Measurements from ENCODE around the gene ZNF775. TPM values are rescaled to one million over a fixed set of nuclear protein-coding genes. Genes with fewer than 3 reads are reported as not detected.

ZNF775 gene
- total and polyA plus RNA-seq, 2 experiments from 2014 or later = 34.3 to 40.1 TPM

DNA sequence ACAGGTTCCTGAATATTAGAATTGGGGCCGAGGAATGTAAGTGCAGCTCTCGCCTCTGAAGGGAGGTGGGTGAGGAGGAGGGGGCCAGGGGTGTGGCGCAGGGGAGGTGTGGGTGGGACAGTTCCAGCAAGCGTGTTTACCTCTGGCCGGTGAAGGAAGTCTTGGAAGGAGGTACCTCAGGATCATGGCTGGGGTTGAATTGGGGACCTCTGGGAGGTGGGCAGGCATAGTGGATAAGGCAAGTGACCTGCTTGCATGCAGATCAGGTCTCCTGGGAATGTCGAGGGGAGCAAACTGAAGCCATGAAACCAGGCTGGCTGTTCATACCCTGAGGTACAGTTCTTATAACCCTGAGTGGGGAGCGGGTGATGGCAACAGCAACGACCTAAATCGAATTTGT lies 2.0 kb downstream of the ZNF775 start:
- no peak for DNase-seq (ENCODE audit: low read depth in 1 of 2, low spot score in 1 of 2)
- no peaks in the 10 kb centered on the region for H3K36me3 ChIP-seq
- H3K27ac ChIP-seq = no peak overlapping the region
- no peak overlapping the region for H3K4me3 ChIP-seq
- peaks cover 36% of the 10 kb centered on the region for H3K4me1 ChIP-seq (ENCODE audit: low read depth)
- H3K9me3 ChIP-seq (ENCODE audit: low read depth) = no peaks in the 10 kb centered on the region
- H3K27me3 ChIP-seq = no peaks in the 10 kb centered on the region
- TF ChIP-seq, protein P1, sequence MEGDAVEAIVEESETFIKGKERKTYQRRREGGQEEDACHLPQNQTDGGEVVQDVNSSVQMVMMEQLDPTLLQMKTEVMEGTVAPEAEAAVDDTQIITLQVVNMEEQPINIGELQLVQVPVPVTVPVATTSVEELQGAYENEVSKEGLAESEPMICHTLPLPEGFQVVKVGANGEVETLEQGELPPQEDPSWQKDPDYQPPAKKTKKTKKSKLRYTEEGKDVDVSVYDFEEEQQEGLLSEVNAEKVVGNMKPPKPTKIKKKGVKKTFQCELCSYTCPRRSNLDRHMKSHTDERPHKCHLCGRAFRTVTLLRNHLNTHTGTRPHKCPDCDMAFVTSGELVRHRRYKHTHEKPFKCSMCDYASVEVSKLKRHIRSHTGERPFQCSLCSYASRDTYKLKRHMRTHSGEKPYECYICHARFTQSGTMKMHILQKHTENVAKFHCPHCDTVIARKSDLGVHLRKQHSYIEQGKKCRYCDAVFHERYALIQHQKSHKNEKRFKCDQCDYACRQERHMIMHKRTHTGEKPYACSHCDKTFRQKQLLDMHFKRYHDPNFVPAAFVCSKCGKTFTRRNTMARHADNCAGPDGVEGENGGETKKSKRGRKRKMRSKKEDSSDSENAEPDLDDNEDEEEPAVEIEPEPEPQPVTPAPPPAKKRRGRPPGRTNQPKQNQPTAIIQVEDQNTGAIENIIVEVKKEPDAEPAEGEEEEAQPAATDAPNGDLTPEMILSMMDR (IDR thresholded peaks at IDR 0.05; ENCODE audit: low read depth, low read length) = no peak

DNA sequence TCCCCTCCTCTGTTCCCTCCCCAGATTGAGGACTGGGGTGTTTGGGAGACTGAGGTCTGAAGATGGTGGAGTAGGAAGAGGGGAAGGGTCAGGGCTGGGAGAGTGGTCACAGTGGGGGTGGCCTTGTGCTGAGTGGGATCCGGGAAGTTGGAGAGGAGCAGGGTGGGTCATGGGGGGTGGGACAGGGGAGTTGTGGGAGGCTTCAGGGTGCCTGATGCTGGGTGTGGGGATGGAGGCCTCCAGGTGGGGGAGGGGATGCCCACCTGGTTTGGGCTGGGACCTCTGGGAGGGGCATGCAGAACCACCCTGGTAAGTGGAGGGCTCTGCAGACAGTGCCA lies 2.6 kb downstream of the ZNF775 start:
- Histone ChIP-seq H3K36me3 (no peaks in the 10 kb centered on the region), H3K27me3 (no peaks in the 10 kb centered on the region), H3K9me3 (ENCODE audit: low read depth) (no peaks in the 10 kb centered on the region), H3K4me1 (ENCODE audit: low read depth) (peaks cover 33% of the 10 kb centered on the region), H3K4me3 (no peak overlapping the region), H3K27ac (no peak overlapping the region)
- no peak for DNase-seq (ENCODE audit: low read depth in 1 of 2, low spot score in 1 of 2)
- TF ChIP-seq, protein P1 (IDR thresholded peaks at IDR 0.05; ENCODE audit: low read depth, low read length) = no peak

DNA sequence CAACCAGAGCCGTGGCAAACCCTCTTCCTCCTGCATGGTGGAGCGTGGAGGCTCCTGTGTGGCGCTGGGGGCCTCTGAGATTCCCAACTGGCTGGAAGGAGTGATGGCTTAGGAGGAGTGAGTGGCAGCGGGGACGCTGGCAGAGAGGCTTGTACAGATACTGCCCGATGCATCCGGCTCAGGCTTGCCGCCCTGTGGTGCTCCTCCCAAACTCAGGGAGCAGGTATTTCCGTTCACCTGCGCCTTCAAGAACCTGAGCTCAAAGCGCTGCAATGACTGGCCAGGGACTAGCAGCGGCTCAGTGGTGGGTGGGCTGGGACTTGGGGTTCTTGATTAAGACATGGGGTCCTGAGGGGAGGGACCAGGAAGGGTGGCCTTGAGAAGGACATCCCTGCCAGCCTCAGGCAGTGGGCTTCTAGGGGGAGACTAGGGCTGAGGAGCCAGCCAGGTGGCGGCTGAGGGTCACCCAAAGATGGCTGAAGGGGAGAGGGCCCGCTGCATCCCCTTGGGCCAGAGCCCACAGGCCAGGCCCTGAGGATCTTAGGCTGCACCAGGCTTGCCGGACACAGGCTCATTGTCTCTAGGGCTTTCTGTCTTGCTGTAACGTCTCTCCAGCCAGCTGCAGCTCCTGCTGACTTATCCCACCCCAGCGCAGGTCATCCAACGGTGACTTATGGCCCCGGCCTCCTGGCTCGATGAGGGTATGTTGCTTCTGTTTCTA lies 3.2 kb downstream of the ZNF775 start:
- no peak overlapping the region for H3K27ac ChIP-seq

DNA sequence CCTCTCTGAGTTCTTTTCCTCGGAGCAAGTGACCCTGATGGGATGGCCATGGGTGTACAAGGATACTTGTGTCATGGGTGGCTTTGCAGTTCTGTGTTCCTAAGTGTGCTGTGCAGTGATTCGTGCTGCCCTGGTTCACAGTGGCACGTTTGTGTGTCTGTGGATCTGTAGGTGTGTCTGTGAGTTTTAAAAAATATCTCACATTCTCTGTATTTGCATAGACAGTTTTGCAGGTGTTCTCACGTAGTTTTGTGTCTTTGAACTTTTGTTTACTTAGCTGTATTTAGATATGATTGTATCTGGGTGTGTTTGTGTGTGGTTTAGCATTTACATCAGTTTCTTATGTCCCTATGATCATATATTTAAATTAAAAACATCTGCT lies 3.7 kb downstream of the ZNF775 start:
- H3K4me1 ChIP-seq (ENCODE audit: low read depth) = peaks cover 31% of the 10 kb centered on the region
- H3K4me3 ChIP-seq = no peak overlapping the region
- no peaks in the 10 kb centered on the region for H3K36me3 ChIP-seq
- no peaks in the 10 kb centered on the region for H3K9me3 ChIP-seq (ENCODE audit: low read depth)
- TF ChIP-seq, protein P1 (IDR thresholded peaks at IDR 0.05; ENCODE audit: low read depth, low read length) = no peak
- H3K27ac ChIP-seq = peak overlapping the region; percentile 84
- H3K27me3 ChIP-seq = no peaks in the 10 kb centered on the region
- no peak for DNase-seq (ENCODE audit: low read depth in 1 of 2, low spot score in 1 of 2)

More for the DNA sequence above, 3.2 kb downstream of the ZNF775 start:
- Histone ChIP-seq H3K27me3 (no peaks in the 10 kb centered on the region), H3K9me3 (ENCODE audit: low read depth) (no peaks in the 10 kb centered on the region), H3K4me1 (ENCODE audit: low read depth) (peaks cover 33% of the 10 kb centered on the region), H3K4me3 (no peak overlapping the region), H3K36me3 (no peaks in the 10 kb centered on the region)
- DNase-seq (ENCODE audit: low read depth in 1 of 2, low spot score in 1 of 2) = no peak
- TF ChIP-seq, protein P1 (IDR thresholded peaks at IDR 0.05; ENCODE audit: low read depth, low read length) = no peak

DNA sequence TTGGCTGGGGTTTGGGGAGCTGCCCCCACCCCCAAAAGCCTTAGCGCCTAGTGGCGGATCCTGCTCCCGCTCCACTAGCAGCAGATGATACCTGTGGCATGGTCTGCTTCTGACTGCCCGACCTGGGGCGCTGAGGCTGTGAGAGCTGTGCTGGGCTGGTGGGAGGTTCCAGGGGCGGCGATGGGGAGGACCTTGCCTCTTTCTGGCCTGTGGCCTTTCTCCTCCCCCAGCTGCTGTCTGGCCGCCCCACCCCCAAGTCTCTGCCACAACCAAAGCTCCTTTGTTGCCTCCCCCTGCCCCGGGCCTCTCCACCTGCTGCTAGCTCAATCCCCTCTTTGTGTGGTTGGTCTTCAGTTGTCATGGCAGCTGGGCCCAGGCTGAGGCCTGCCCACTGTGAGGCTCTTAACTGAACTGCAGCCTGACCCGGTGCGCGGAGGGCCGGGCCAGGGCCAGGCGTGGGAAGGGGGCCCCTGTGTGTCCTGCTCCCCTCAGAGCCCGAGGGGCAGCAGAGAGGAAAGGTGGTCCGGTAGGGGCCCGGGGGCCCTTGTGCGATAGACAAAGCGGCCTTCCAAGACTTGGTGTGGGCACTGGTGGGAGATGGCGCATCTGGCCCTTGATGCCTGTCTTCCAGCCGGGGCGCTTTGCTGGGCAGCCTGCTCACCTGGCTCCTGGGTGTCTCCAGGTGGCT lies 4.7 kb downstream of the ZNF775 start:
- Histone ChIP-seq H3K9me3 (ENCODE audit: low read depth) (no peaks in the 10 kb centered on the region), H3K4me1 (ENCODE audit: low read depth) (peaks cover 28% of the 10 kb centered on the region), H3K27me3 (no peaks in the 10 kb centered on the region), H3K27ac (peak overlapping the region; percentile 84), H3K36me3 (no peaks in the 10 kb centered on the region), H3K4me3 (no peak overlapping the region)
- TF ChIP-seq, protein P1 (IDR thresholded peaks at IDR 0.05; ENCODE audit: low read depth, low read length) = no peak
- peak in 1 of 2 donors; percentile 90 for DNase-seq (ENCODE audit: low read depth in 1 of 2, low spot score in 1 of 2)

Measured in cardiac muscle cell (in vitro differentiated cells and primary cell).